GM19397 (cell line): Measurements from ENCODE around the gene MLH1.
"Not testable (repeated sequence)": the region's sequence is repeated elsewhere in the genome, so short reads cannot be mapped to it uniquely, and the experiment has no call there.

Experiments used
- ATAC-seq: cut with Tn5 transposase; IDR thresholded peaks from one replicate; pipeline ENCODE4 v1.9.1; 2021; ENCODE audit warnings: mild to moderate bottlenecking, moderate library complexity; ENCODE audit not compliant: unreplicated experiment

Gene MLH1

DNA sequence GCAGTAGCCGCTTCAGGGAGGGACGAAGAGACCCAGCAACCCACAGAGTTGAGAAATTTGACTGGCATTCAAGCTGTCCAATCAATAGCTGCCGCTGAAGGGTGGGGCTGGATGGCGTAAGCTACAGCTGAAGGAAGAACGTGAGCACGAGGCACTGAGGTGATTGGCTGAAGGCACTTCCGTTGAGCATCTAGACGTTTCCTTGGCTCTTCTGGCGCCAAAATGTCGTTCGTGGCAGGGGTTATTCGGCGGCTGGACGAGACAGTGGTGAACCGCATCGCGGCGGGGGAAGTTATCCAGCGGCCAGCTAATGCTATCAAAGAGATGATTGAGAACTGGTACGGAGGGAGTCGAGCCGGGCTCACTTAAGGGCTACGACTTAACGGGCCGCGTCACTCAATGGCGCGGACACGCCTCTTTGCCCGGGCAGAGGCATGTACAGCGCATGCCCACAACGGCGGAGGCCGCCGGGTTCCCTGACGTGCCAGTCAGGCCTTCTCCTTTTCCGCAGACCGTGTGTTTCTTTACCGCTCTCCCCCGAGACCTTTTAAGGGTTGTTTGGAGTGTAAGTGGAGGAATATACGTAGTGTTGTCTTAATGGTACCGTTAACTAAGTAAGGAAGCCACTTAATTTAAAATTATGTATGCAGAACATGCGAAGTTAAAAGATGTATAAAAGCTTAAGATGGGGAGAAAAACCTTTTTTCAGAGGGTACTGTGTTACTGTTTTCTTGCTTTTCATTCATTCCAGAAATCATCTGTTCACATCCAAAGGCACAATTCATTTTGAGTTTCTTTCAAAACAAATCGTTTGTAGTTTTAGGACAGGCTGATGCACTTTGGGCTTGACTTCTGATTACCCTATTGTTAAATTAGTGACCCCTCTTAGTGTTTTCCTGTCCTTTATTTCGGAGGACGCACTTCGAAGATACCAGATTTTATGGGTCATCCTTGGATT, at the start of gene MLH1:
MLH1 (plus strand) TSS at position 193 of the 958 bp plus-strand sequence; CDS start at position 223, 30 bp downstream.
- ATAC-seq = peak; percentile 91

DNA sequence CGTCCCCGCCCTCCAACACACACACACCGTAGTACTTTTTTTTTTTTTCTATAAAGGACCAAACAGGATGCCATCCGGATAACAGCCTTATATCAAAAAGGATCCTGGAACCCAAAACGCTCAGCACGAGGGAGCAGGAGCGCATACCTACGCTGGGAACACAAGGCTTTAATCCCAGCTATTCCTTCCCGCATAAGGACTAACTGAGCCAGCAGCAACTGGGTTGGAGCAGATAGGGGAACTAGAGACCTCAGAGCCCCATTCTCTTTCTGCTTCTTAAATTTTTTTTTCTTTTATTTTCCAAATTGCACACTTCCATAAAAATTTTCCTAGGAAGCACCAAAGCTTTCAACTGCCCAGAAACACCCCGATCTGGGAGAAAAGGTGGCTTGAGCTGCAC, 49.7 kb upstream of the MLH1 start:
- ATAC-seq = no peak

DNA sequence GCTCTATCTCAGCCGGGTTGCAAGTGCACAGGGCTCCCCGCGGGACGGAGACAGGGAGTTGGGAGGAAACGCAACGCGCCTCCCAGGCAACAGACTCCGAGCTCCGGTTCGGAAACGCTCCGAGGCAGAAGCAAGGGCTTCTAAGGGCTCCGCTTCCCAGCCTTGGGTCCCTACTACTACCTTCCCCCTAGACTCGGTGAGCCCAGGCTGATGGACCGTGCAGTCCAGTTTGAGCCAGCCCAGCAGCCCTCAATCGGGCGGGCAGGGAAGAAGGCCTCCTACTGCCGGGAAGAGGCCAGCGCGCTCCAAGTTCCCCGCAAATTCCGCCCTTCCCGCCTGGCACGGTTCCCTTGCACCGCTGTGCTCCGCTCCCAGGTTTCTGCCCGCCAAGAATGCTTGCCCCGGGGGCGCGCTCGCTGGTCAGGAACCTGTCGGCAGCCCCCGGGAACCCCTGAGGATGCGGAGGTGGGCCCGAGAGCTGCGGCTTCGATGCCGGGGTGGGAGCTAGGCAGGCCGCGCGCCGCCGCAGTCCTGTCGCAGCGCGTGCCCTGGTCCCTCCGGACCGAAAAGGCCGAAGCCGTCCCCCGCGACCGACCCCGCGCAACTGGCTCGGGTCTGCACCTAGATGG, 49.2 kb upstream of the MLH1 start:
- peak; percentile 57 for ATAC-seq

DNA sequence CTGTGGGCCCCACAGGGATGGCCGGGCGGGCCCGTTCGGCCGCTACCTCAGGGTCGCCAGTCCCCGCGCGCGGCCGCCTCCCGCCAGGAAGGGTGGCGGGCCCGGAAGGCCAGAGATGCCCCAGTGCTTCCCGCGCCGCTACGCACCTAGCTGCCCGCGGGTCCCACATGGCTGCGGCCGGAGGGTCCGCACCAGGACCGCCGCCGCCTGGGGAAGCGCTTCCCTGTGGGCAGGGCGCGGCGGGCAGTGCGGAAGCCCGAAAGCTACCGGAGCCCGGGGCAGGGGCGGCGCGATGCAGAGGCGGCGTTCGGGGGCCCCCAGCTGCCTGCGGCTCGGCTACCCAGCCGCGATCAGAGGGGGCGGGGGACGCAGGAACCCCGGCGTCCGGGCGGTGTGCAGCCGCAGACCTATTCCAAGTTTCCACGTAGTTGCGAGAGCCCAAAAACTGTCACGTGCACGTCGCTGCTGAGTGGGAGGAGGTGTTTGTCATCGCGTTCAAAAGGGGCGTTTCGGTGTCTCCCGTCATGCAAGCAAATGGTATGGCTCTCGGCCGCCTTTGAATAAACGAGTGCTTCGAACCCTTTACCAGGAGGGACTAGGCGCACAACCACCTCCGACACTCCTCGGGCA, 48.6 kb upstream of the MLH1 start, which contains the start of gene TRANK1:
TRANK1 (minus strand) TSS at position 414 of the 630 bp plus-strand sequence; CDS start at position 169, 245 bp downstream.
- ATAC-seq = peak; percentile 62

DNA sequence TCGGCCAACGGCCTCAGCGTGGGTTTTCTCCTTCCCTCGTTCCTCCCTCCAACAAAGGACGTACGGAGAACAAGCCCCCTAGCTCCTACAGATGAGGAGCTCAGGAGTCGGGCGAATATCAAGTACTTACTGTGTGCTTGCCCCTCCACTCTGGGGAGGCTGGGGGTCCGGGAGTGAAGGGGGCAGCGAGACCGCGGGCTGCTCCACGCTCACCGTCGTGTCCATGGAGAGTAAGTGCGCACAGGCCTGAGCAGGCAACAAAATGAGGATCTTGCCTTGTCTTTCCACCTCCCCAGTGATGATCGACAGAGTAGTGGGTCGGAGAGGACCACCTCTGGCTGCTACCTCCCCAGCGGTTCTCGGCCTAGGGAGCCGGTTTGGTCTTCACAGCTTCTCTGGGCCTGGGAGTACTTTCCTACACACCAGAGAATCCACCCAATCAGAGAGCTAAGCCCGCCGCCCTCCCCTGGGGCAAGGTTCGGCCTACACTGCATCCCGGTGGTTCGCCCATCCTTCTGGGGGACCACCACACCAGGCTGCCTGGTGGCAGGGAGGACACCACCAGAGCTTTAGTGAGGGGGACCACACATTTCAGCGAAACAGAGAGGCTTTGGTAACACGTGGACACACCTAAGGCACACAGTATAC, 47.9 kb upstream of the MLH1 start:
- ATAC-seq = no peak

DNA sequence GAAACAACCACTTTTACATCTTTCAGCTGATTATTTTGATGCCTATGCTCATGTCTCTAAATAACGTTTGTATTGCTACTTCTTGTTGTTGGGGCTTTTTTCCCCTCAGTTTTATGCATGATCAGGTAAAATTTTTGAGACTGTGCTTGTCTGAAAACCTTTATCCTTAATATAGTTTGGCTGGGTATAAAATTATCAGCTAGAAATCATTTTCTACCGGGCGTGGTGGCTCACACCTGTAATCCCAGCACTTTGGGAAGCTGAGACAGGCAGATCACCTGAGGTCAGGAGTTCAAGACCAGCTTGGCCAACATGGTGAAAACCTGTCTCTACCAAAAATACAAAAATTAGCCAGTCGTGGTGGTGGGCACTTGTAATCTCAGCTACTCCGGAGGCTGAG, 45.5 kb upstream of the MLH1 start:
- not testable (repeated sequence) for ATAC-seq

DNA sequence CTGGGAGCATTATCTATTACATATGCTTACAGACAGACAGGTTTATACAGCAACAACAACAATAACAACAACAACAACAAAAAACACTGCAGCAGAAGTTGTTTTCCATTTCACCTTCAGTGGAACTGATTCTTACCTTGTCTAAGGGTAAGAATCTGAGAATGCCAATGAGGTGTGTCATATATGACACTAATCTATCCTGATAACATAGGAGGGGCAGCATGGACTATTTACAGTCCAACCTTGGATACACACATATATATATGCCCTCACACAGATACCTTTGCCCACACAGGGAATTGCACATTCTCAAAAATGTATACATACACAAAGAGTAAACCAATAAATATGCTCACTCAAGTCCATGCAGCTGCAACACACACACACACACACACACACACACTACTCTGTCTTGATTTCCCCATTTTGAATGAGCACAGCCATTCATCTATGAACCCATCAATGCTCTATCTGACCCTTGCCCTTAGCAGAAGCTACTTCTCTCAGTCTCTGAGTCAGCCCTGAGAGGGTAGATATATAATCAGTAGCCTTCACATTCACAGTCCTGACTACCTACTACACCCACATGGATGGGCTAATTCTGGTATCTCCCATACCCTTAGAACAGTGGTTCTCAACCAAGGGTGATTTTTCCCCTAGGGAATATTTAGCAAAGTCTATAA, 38.7 kb upstream of the MLH1 start:
- no peak for ATAC-seq

DNA sequence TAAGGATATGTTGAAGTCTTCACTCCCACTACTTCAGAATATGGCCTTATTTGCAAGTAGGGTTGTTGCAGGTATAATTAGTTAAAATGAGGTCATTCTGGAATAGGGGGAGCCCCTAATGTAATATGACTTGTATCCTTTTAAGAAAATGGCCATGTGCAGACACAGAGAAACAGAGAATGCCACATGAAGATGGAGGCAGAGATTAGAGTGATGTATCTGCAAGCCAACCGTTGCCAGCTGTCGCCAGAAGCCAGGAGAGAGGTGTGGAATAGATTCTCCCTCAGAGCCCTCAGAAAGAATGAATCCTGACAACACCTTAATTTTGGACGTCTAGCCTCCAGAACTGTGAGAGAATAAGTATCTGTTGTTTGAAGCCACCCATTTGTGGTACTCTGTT, 37.2 kb upstream of the MLH1 start:
- no peak for ATAC-seq

DNA sequence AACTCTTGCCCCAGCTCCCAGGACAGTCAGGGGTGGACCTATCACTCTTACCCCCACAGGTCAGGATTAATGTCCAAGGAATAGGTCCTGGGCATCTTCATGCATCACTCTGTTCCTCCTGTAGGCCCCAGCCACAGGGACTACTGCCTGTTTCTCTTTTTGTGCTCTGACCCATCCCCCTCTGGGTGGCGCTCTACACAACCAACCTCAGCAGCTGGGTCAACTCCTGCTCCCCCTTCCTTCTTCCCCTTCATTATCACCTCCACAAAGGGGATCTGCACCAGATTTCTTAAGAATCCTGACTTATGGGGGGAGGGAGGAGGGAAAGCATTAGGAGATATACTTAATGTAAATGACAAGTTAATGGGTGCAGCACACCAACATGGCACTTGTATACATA, 36.3 kb upstream of the MLH1 start:
- no peak for ATAC-seq

DNA sequence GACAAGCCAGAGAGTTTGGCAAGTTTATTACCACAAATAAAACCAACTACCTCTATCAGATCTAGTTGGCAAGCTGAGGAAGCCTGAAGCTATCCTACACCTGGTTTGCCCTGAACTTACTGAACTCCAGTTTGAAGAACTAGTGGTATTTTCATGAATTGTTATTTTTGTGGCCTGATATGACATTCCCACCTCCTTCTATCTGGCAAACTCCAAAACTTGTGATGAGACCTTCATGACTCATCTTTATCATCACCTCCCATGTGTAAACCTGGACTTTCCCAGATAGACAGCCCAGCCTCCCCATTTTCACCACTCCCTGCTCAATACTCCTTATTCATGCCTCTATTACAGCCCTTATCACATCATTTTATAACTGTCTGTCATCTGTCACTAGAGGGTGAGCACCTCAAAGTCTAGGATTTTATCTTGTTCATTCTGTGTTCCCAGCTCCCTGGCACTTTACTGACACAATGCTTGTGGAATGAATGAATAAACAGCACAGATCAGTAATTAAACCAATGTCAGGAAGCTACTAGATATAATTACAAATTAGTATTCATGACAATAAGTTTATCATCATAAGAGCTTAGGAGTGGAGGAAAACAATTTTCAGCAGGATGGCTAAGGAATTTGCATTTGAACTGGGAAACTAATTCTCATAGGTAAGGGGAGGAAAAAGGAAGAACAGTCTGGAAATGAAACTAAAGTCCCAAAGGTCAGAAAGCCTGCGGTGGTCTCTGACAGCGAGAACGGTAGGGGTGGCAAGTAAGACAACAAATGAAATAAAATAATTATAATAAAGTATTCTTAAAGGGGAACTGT, 35.2 kb upstream of the MLH1 start:
- no peak for ATAC-seq

DNA sequence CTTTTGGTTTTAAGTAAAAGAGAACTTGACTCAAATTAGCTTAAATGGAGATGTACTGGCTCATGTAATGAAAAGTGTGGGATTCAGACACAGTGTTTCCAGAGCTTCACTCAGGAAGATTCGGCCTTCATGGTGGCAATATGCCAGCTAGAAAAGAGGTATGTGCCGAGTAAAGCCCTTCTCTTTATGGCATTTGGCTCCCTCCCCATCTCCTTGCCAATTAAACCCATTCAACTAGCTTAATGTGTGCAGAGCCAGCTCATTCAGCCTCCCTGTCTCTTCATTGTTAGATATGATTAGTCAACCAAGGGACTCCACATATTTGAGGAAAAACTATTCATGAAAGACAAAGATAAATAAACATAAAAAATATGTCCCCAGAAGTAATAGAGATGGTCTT, 33.5 kb upstream of the MLH1 start:
- no peak for ATAC-seq

DNA sequence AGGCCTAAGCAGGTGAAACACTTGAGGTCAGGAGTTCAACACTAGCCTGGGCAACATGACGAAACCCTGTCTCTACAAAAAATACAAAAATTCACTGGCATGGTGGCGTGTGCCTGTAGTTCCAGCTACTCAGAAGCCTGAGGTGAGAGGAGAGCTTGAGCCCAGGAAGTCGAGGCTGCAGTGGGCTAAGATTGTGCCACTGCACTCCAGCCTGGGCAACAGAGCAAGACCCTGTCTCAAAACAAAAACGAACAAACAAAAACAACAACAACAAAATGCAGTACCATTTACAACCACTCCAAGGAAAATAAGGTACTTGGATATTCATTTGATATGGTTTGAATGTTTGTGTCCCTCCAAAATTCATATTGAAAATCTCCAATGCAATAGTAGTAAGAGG, 32.8 kb upstream of the MLH1 start:
- no peak for ATAC-seq

DNA sequence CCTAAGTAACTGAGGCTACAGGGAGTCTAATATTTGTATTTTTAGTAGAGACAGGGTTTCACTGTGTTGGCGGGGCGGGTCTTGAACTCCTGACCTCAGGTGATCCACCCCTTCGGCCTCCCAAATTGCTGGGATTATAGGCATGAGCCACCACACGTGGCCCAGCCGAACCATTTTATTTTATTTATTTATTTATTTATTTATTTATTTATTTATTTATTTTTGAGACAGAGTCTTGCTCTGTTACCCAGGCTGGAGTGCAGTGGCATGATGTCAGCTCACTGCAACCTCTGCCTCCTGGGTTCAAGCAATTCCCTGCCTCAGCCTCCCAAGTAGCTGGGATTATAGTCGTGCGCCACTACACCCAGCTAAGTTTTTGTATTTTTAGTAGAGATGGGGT, 30.3 kb upstream of the MLH1 start:
- ATAC-seq = not testable (repeated sequence)

DNA sequence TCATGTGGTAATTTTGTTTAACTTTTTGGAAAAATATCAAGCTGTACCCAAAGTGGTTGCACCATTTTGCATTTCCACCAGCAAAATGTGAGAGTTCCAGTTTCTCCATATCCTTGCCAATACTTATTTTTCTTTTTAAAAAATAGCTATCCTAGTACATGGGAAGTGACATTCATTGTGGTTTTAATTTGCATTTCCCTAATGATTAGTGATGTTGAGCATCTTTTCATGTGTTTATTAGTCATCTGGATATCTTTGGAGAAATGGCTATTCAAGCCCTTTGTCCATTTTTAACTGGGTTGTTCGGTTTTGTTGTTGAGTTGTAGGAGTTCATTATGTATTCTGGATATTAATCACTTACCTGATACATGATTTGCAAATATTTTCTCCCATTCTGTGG, 29.0 kb upstream of the MLH1 start:
- ATAC-seq = no peak

DNA sequence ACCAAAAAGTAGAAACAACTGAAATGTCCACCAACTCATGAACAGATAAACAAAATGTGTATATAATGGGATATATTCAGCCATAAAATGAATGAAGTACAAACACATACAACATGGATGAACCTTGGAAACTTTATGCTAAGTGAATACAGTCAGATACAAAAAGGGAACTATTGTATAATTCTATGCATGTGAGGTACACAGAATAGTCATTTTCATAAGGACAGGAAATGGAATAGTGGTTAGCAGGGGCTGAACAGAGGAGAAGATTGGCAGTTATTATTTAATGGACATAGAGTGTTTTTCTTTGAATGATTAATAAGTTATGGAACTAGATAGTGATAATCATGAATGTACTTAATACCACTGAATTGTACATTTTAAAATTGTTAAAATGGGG, 28.5 kb upstream of the MLH1 start:
- ATAC-seq = no peak

DNA sequence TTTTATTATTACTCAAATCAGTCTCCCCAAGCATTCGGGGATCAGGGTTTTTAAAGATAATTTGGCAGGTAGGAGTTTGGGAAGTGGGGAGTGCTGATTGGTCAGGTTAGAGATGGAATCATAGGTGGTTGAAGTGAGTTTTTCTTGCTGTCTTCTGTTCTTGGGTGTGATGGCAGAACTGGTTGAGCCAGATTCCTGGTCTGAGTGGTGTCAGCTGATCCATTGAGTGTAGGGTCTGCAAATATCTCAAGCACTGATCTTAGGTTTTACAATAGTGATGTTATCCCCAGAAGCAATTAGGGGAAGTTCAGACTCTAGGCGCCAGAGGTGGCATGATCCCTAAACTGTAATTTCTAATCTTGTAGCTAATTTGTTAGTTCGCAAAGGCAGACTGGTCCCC, 27.9 kb upstream of the MLH1 start:
- ATAC-seq = no peak

DNA sequence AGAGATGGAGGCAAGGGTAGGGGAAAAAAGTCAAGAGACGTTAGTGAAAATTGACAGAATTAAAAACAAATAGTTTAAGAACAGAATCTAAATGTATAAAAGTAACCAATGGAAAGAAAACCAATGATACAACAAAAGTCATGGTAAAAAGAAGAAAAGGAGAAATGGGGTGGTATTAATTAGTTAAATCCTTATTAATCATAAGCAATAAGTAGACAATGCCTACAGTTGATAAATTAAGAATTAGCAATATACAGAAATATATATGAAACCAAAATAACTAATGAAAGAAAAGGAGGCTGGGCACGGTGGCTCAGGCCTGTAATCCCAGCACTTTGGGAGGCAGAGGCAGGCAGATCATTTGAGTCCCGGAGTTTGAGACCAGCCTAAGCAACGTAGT, 24.2 kb upstream of the MLH1 start:
- no peak for ATAC-seq

DNA sequence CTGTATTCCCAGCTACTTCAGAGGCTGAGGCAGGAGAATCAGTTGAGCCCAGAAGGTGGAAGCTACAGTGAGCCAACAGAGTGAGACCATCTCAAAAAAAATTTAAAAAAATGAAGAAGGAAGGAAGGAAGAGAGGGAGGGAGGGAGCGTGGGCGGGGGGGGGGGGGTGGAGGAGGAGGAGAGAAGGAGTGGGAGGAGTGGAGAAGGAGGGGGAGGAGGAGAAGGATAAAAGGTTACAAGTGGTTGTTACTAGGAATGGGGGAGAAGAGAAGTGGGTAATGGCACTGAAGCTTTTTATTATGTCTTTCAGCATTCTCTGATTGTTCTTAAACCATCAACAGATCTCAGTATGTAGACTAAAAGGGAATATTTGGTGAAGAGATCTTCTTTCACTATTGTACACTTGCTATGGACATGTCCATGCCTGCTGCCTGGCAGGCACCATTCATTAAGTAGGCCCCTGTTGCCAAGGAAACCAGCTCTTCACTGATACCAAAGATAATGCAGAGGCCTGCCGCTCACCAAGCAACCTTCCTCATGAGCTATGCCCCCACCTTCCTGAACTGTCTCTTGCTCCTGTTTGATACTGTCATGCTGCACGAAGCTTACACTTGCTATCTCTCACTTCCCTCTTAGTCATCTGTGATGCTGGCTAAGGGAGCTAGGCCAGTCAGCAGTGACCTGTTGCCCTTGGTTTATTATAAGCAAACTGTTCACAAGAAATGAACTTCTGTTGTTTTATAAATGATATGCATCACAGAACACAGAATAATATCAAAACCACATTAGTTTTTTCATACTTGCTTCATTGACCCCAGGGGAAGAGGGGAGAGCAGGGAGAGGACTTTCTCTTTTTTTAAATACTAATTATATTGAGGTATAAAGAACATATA, 23.5 kb upstream of the MLH1 start:
- ATAC-seq = peak; percentile 97

DNA sequence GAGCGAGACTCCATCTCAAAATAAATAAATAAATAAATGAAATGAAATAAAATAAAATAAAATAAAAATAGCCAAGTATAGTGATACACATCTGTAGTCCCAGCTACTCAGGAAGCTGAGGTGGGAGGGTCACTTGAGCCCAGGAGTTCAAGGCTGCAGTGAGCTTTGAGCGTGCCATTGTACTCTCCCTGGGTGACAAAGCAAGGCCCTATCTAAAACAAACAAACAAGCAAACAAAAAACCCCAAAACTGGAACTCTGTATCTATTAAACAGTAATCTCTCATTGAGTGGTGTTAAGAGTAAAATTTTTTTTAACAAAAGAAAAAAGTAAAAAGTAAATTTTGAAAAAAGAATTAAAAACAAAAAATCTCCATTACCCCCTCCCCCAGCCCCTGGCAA, 21.2 kb upstream of the MLH1 start:
- no peak for ATAC-seq
